Suprapubic skin (tissue), 4 donors: Measurements from ENCODE around the gene PARP16. TPM values are rescaled to one million over a fixed set of nuclear protein-coding genes. Genes with fewer than 3 reads are reported as not detected.

Source experiments
- DNase-seq, 2 donors: peaks; one replicate each; pipeline ENCODE4 v3.0.0-alpha.2; 2019; ENCODE audit warnings: low spot score in 2 of 2
- H3K27ac ChIP-seq: fragments of 200-600 bp; sonication (generic); one replicate; pipeline ENCODE4 v1.5.1; 2019
- H3K27me3 ChIP-seq: fragments of 200-600 bp; sonication (generic); one replicate; pipeline ENCODE4 v1.5.1; 2019
- H3K36me3 ChIP-seq: fragments of 200-600 bp; sonication (generic); one replicate; pipeline ENCODE4 v1.5.1; 2019
- H3K4me1 ChIP-seq: fragments of 200-600 bp; sonication (generic); one replicate; pipeline ENCODE4 v1.5.1; 2019
- H3K4me3 ChIP-seq: fragments of 200-600 bp; sonication (generic); one replicate; pipeline ENCODE4 v1.5.1; 2019; ENCODE audit warnings: mild to moderate bottlenecking
- H3K9me3 ChIP-seq: fragments of 200-600 bp; sonication (generic); one replicate; pipeline ENCODE4 v1.5.1; 2019
- CTCF ChIP-seq, 2 donors: fragments of 200-600 bp in 1 of 2; fragments of 450-650 bp in 1 of 2; sonication (generic) in 1 of 2; IDR thresholded peaks; one replicate each; pipeline ENCODE4 v1.5.1; 2016 to 2019; ENCODE audit warnings: antibody characterized with exemption in 2 of 2, mild to moderate bottlenecking in 1 of 2, moderate library complexity in 1 of 2
- EP300 ChIP-seq: sonication (generic); formaldehyde crosslinking; IDR thresholded peaks from one replicate; pipeline ENCODE4 v1.6.1; 2017; ENCODE audit warnings: antibody characterized with exemption
- POLR2A ChIP-seq, 2 donors: fragments of 450-650 bp; IDR thresholded peaks; one replicate each; pipeline ENCODE4 v1.6.1; 2017; ENCODE audit warnings: antibody characterized with exemption in 2 of 2, mild to moderate bottlenecking in 2 of 2, moderate library complexity in 2 of 2
- POLR2AphosphoS5 ChIP-seq, 3 donors: sonication (generic); formaldehyde crosslinking; IDR thresholded peaks; one replicate each; pipeline ENCODE4 v1.6.1; 2017; ENCODE audit warnings: antibody characterized with exemption in 3 of 3
- WGBS: methylation state at CpG from one replicate; pipeline ENCODE4 v1.1.5; 2018; 5-methylcytosine and 5-hydroxymethylcytosine counted together
- total RNA-seq, 4 donors: library from RNA; depleted of rRNA; stranded (reverse); fragments of >200 nt; gene quantifications; one replicate each; pipeline ENCODE4 v1.1.0, GENCODE V29; 2016

Gene PARP16, protein sequence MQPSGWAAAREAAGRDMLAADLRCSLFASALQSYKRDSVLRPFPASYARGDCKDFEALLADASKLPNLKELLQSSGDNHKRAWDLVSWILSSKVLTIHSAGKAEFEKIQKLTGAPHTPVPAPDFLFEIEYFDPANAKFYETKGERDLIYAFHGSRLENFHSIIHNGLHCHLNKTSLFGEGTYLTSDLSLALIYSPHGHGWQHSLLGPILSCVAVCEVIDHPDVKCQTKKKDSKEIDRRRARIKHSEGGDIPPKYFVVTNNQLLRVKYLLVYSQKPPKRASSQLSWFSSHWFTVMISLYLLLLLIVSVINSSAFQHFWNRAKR
- total RNA-seq: 10 to 100 TPM in 3 of 4 donors, 1 to 10 TPM in 1; 8.2 to 16.7 (median 11.7) TPM

DNA sequence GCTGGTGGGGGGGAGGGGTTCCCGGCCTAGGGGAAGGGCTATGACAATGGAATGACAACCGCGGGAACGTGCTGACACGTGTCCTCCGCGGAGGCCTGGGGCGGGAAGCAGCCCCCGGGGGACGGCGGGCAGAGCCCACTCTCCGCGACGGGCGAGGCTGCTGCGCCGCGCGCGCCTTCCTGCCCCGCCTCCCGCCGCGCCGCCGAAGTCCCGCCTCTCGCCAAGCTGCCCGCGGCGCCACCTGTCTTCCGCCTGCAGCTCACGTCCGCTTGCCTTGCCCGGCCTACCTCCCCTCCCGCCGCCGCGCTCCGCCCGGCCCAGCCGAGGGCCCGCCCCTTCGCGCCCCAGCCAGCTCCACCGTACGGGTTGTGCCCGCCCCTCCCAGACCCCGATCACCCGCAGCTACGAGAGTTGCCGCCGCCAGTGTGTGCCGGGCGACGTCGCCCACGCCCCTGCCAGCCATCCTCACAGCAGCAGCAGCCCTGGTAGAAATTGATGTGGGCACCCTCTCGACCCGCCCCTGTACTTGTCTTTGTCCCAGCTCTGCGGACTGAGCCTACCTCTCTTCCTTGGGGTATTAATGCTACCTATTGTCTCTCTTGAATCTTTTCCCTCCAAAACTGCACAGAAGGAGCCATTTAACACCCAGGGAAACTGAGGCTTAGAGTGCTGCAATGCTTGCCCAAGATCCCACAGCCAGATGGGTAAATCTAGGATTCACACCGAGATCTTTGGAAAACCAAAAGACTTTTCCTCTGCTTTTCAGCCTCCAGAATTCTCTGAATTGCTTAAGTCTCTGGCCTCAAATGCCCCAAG, at the start of gene PARP16:
Gene PARP16, minus strand, starts transcription at position 180 of the 816 bp plus-strand sequence. CDS start 457 bp downstream, outside the sequence.
- Histone ChIP-seq H3K9me3 (no peaks in the 10 kb centered on the region), H3K4me3 (peak within 1 kb of the TSS; percentile 61), H3K36me3 (no peaks in the 10 kb centered on the region), H3K27ac (peak within 1 kb of the TSS; percentile 82), H3K27me3 (no peaks in the 10 kb centered on the region), H3K4me1 (peaks cover 32% of the 10 kb centered on the region)
- DNase-seq: peak; percentile 94
- TF ChIP-seq POLR2A (IDR thresholded peaks at IDR 0.05) (peak; percentile 50 to 74), EP300 (no peak), CTCF (IDR thresholded peaks at IDR 0.05) (peak in 1 of 2 donors; percentile 58), POLR2AphosphoS5 (IDR thresholded peaks at IDR 0.05) (peak in 1 of 3 donors; percentile 62)
- 3% methylated on average over 14 of the region's 62 CpGs for WGBS

GRCh38 chr15:65335278-65336055, 48.8 kb upstream of the PARP16 start:
- Histone ChIP-seq H3K4me1 (no peaks in the 10 kb centered on the region), H3K27me3 (peaks cover 25% of the 10 kb centered on the region), H3K27ac (no peak overlapping the region), H3K9me3 (no peaks in the 10 kb centered on the region), H3K36me3 (no peaks in the 10 kb centered on the region), H3K4me3 (no peak overlapping the region)
- 92% methylated on average over 15 of the region's 19 CpGs for WGBS
- DNase-seq: no peak
- no peak for TF ChIP-seq POLR2A (IDR thresholded peaks at IDR 0.05)

DNA sequence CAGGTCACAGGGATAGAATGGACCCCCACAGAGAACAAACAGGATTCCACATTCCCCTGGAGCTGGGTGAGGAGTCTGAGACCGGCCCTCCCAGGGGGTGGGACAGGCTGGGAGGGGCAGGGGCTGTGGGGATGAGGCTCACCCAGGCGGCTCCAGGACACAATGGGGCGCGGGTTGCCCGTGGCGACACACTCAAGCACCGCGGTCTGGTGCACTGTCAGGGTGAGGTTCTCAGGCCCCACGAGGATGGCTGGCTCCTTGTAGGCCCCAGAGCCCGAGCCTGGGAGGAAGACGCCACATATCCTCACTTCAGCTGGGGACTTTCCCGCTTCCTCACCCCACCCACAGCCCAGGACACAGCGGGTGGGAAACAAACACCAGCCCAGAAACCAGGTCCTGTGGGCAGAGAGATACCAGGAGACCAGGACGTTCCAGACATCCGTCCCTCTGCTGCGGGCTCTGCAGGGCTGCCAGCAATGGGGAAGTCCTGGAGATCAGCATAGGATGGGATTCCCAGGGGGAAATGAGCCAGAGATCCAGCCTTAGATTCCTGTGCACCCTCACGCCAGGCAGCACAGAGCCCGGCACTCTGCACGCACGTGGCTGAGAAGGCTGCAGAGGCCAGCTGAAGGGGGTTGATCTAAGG, 48.0 kb upstream of the PARP16 start:
- no peak for TF ChIP-seq POLR2AphosphoS5 (IDR thresholded peaks at IDR 0.05)
- TF ChIP-seq POLR2A (IDR thresholded peaks at IDR 0.05): no peak
- no peak for TF ChIP-seq CTCF (IDR thresholded peaks at IDR 0.05)
- no peak for TF ChIP-seq EP300

GRCh38 chr15:65333856-65334255, 47.2 kb upstream of the PARP16 start:
- 78% methylated on average over 5 of the region's 5 CpGs for WGBS
- TF ChIP-seq EP300: no peak
- no peak for TF ChIP-seq CTCF (IDR thresholded peaks at IDR 0.05)
- no peak for TF ChIP-seq POLR2A (IDR thresholded peaks at IDR 0.05)
- TF ChIP-seq POLR2AphosphoS5 (IDR thresholded peaks at IDR 0.05): no peak

More for the DNA sequence above, 48.0 kb upstream of the PARP16 start:
- Histone ChIP-seq H3K9me3 (no peaks in the 10 kb centered on the region), H3K36me3 (no peaks in the 10 kb centered on the region), H3K27ac (no peak overlapping the region), H3K4me3 (no peak overlapping the region), H3K27me3 (peaks cover 18% of the 10 kb centered on the region), H3K4me1 (no peaks in the 10 kb centered on the region)
- DNase-seq: no peak
- WGBS: 74% methylated on average over 6 of the region's 20 CpGs

GRCh38 chr15:65333148-65333820, 46.6 kb upstream of the PARP16 start:
- H3K36me3 ChIP-seq: no peaks in the 10 kb centered on the region
- TF ChIP-seq POLR2A (IDR thresholded peaks at IDR 0.05): no peak
- no peak for TF ChIP-seq POLR2AphosphoS5 (IDR thresholded peaks at IDR 0.05)
- TF ChIP-seq EP300: no peak
- TF ChIP-seq CTCF (IDR thresholded peaks at IDR 0.05): no peak
- DNase-seq: no peak
- 83% methylated on average over 12 of the region's 16 CpGs for WGBS
- H3K9me3 ChIP-seq: no peaks in the 10 kb centered on the region
- H3K27me3 ChIP-seq: peaks cover 16% of the 10 kb centered on the region
- H3K4me1 ChIP-seq: no peaks in the 10 kb centered on the region
- H3K27ac ChIP-seq: no peak overlapping the region
- no peak overlapping the region for H3K4me3 ChIP-seq

More at GRCh38 chr15:65333856-65334255, 47.2 kb upstream of the PARP16 start:
- no peak overlapping the region for H3K27ac ChIP-seq
- H3K27me3 ChIP-seq: peaks cover 17% of the 10 kb centered on the region
- H3K36me3 ChIP-seq: no peaks in the 10 kb centered on the region
- no peaks in the 10 kb centered on the region for H3K9me3 ChIP-seq
- H3K4me1 ChIP-seq: no peaks in the 10 kb centered on the region
- H3K4me3 ChIP-seq: no peak overlapping the region
- no peak for DNase-seq
